Smooth muscle cell (in vitro differentiated cells): ENCODE measurements around the gene SMAD6. TPM values are rescaled to one million over a fixed set of nuclear protein-coding genes. Genes with fewer than 3 reads are reported as not detected.

Experiments
- DNase-seq: peaks from one replicate; lab custom pipeline; 2025; ENCODE audit not compliant: unreplicated experiment; lab: John Stamatoyannopoulos, UW
- H2AFZ ChIP-seq: fragments of 200-600 bp; sonication (generic); 2 replicates; pipeline ENCODE4 v1.6.0; 2016; ENCODE audit warnings: antibody characterized with exemption, low read depth, mild to moderate bottlenecking
- H3F3A ChIP-seq: fragments of 200-600 bp; sonication (generic); 2 replicates; pipeline ENCODE4 v1.6.0; 2017; ENCODE audit warnings: antibody characterized with exemption, low read depth
- H3K27ac ChIP-seq: fragments of 200-600 bp; sonication (generic); 2 replicates; pipeline ENCODE4 v1.5.1; 2016; ENCODE audit warnings: low read depth, mild to moderate bottlenecking
- H3K27me3 ChIP-seq: fragments of 200-600 bp; sonication (generic); 2 replicates; pipeline ENCODE4 v1.6.1; 2016; ENCODE audit warnings: low read depth, mild to moderate bottlenecking
- H3K36me3 ChIP-seq: fragments of 200-600 bp; sonication (generic); 2 replicates; pipeline ENCODE4 v1.5.1; 2016; ENCODE audit warnings: low read depth
- H3K4me1 ChIP-seq: fragments of 200-600 bp; sonication (generic); 2 replicates; pipeline ENCODE4 v1.5.1; 2016; ENCODE audit warnings: low read depth
- H3K4me2 ChIP-seq: fragments of 200-600 bp; sonication (generic); 2 replicates; pipeline ENCODE4 v1.6.0; 2016; ENCODE audit warnings: mild to moderate bottlenecking
- H3K4me3 ChIP-seq: fragments of 200-600 bp; sonication (generic); 2 replicates; pipeline ENCODE4 v1.5.1; 2016; ENCODE audit warnings: mild to moderate bottlenecking
- H3K79me2 ChIP-seq: fragments of 200-600 bp; sonication (generic); 2 replicates; pipeline ENCODE4 v1.6.0; 2016; ENCODE audit warnings: low read depth, mild to moderate bottlenecking
- H3K9ac ChIP-seq: fragments of 200-600 bp; sonication (generic); 2 replicates; pipeline ENCODE4 v1.6.0; 2016; ENCODE audit warnings: low read depth
- H3K9me3 ChIP-seq: fragments of 200-600 bp; sonication (generic); replicated peaks from 2 replicates; pipeline ENCODE4 v1.5.1; 2016; ENCODE audit warnings: low read depth
- H4K20me1 ChIP-seq: fragments of 200-600 bp; sonication (generic); 2 replicates; pipeline ENCODE4 v1.6.0; 2016; ENCODE audit warnings: low read depth
- CTCF ChIP-seq: fragments of 200-600 bp; sonication (generic); IDR thresholded peaks from 2 replicates; pipeline ENCODE4 v1.5.1; 2017; ENCODE audit warnings: borderline replicate concordance, mild to moderate bottlenecking, antibody characterized with exemption; ENCODE audit not compliant: insufficient read depth, poor library complexity, severe bottlenecking
- WGBS: methylation state at CpG from one replicate; pipeline ENCODE4 v1.1.7; 2016; ENCODE audit warnings: low lambda C conversion rate; 5-methylcytosine and 5-hydroxymethylcytosine counted together
- polyA plus RNA-seq: library from polyadenylated mRNA; unstranded; fragments of >200 nt; fragmentation: Nextera tagmentation; extraction: Ambion mirVana; gene quantifications from 2 replicates; pipeline ENCODE4 v1.2.1, GENCODE V29; 2016
- total RNA-seq: library from RNA; depleted of rRNA; stranded (reverse); fragments of >200 nt; gene quantifications from 2 replicates; pipeline ENCODE4 v1.2.3, GENCODE V29; 2014

The SMAD6 gene
- total and polyA plus RNA-seq, 2 experiments from 2014 or later = 42.6 to 44.0 TPM

DNA sequence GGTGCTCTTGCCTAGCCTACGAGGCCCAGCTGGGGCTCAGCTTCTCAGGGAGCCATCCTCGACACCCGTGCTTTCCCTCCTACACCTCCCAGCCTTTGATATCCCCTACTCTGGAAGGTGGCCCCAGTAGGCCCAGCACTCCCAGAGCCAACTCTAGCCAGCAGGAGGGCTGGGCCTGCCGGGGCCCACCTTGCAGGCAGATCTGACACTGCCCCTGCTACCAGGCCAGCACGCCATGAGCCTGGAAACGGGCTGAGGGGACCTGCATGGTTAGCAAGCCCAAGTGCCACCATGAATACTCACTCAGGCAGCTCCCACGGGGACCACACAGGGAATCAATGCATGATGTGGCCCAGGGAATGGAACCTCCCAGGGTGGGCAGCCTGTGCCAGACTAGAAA, 123.7 kb downstream of the SMAD6 start:
- Histone ChIP-seq H3K4me2 (no peak overlapping the region), H3K4me1 (peaks cover 5% of the 10 kb centered on the region), H3F3A (no peaks in the 10 kb centered on the region), H2AFZ (no peak overlapping the region), H3K27ac (no peak overlapping the region), H4K20me1 (no peaks in the 10 kb centered on the region), H3K27me3 (no peaks in the 10 kb centered on the region), H3K9ac (no peak overlapping the region), H3K36me3 (no peaks in the 10 kb centered on the region), H3K4me3 (no peak overlapping the region), H3K79me2 (no peaks in the 10 kb centered on the region), H3K9me3 (no peaks in the 10 kb centered on the region)
- WGBS = 94% methylated on average over 7 of the region's 7 CpGs
- no peak for TF ChIP-seq CTCF
- no peak for DNase-seq

GRCh38 chr15:66826507-66826906, 124.5 kb downstream of the SMAD6 start:
- Histone ChIP-seq H3K4me2 (no peak overlapping the region), H3K79me2 (no peaks in the 10 kb centered on the region), H2AFZ (no peak overlapping the region), H4K20me1 (no peaks in the 10 kb centered on the region), H3K27ac (no peak overlapping the region), H3K36me3 (no peaks in the 10 kb centered on the region), H3K4me1 (peaks cover 5% of the 10 kb centered on the region), H3K9ac (no peak overlapping the region), H3K4me3 (no peak overlapping the region), H3K9me3 (no peaks in the 10 kb centered on the region), H3F3A (no peaks in the 10 kb centered on the region), H3K27me3 (no peaks in the 10 kb centered on the region)
- no peak for DNase-seq
- 76% methylated on average over 3 of the region's 3 CpGs for whole genome bisulfite sequencing
- no peak for TF ChIP-seq CTCF

DNA sequence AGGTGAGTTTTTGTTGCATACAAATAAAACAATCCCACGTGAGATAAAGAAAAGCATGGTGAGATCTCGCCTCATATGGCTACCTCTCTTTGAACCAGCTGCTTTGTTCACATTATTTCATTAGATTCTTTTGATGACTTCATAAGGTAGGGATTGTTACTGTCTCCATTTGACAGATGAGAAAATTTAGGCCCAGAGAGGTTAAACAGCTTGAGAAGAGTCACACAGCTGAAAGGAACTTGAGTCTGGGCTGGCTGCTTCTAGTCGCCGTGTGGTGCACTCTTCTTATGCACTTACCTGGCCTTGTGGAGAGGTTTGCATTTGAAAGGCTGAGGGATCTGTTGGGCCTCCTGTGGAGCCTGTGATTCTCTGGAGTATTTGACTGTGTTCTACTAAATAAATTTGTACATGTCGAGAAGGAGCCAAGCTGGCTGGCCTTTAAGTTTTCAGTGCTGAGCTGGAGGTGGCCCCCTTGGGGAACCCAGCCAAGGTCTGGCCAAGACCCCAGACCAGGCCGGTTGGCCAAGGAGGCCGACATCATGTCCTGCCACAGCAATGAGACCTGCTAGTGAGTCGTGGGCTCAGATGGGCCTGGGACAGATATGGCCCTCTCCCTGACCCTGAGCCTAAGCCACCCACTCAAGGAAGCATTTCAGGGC, 125.1 kb downstream of the SMAD6 start:
- 89% methylated on average over 8 of the region's 8 CpGs for WGBS

More for the DNA sequence above, 125.1 kb downstream of the SMAD6 start:
- Histone ChIP-seq H3F3A (no peaks in the 10 kb centered on the region), H3K4me1 (peaks cover 5% of the 10 kb centered on the region), H3K27me3 (no peaks in the 10 kb centered on the region), H3K9ac (no peak overlapping the region), H2AFZ (no peak overlapping the region), H3K36me3 (no peaks in the 10 kb centered on the region), H3K9me3 (no peaks in the 10 kb centered on the region), H3K4me2 (no peak overlapping the region), H4K20me1 (no peaks in the 10 kb centered on the region), H3K4me3 (no peak overlapping the region), H3K27ac (no peak overlapping the region), H3K79me2 (no peaks in the 10 kb centered on the region)
- no peak for DNase-seq
- no peak for TF ChIP-seq CTCF
